ENCODE data around the gene ACBD5.
A peak's percentile ranks its signal among the peaks of the same experiment; 100 is the strongest.

The ACBD5 gene

GRCh38 chr10:27241652-27242472 is 1.3 kb upstream of the ACBD5 start (continued):
- TF ChIP-seq HIC1 (tag by site-specific recombination; IDR thresholded peaks at IDR 0.05) (peak; percentile 12; the same call in 1 of the 2 replicates), GLIS1 (tag by site-specific recombination; IDR thresholded peaks at IDR 0.05) (peak; percentile 67), ZNF830 (tag by site-specific recombination; IDR thresholded peaks at IDR 0.05; ENCODE audit: low read depth) (no peak), ZNF112 (tag by site-specific recombination; IDR thresholded peaks at IDR 0.05) (no peak), ZNF449 (tag by site-specific recombination; IDR thresholded peaks at IDR 0.05) (no peak), PATZ1 (tag by site-specific recombination; IDR thresholded peaks at IDR 0.05) (peak; percentile 82), ZNF548 (tag by site-specific recombination; IDR thresholded peaks at IDR 0.05) (no peak), ZSCAN5A (tag by site-specific recombination; IDR thresholded peaks at IDR 0.05) (0 out of 2 replicates have a peak, but pooled peaks have one; percentile 25), ZBTB21 (tag by site-specific recombination; IDR thresholded peaks at IDR 0.05) (no peak), ZNF292 (tag by site-specific recombination; IDR thresholded peaks at IDR 0.05; ENCODE audit: borderline replicate concordance, low read depth) (no peak), SP7 (tag by site-specific recombination; IDR thresholded peaks at IDR 0.05) (peak; percentile 57; the same call in 1 of the 2 replicates), ZNF223 (tag by site-specific recombination; IDR thresholded peaks at IDR 0.05) (no peak), FEZF1 (tag by site-specific recombination; IDR thresholded peaks at IDR 0.05) (no peak), ZNF76 (tag by site-specific recombination; IDR thresholded peaks at IDR 0.05; ENCODE audit: borderline replicate concordance, low read depth) (peak; percentile 96), ZBTB11 (tag by site-specific recombination; conservative IDR thresholded peaks at IDR 0.05; ENCODE audit: low read depth) (peak; percentile 97), ZNF169 (tag by site-specific recombination; IDR thresholded peaks at IDR 0.05) (no peak), ZBTB48 (tag by site-specific recombination; IDR thresholded peaks at IDR 0.05) (no peak), ZNF394 (tag by site-specific recombination; IDR thresholded peaks at IDR 0.05; ENCODE audit: borderline replicate concordance) (peak; percentile 65), RBAK (tag by site-specific recombination; IDR thresholded peaks at IDR 0.05) (no peak), ZNF366 (tag by site-specific recombination; conservative IDR thresholded peaks at IDR 0.05) (peak; percentile 99), INSM2 (tag by site-specific recombination; IDR thresholded peaks at IDR 0.05) (no peak; the same call in none of the 2 replicates), ZSCAN30 (tag by site-specific recombination; IDR thresholded peaks at IDR 0.05) (peak; percentile 63), ZNF837 (tag by site-specific recombination; IDR thresholded peaks at IDR 0.05) (no peak), ZNF140 (tag by site-specific recombination; IDR thresholded peaks at IDR 0.05) (no peak), ZNF544 (tag by site-specific recombination; IDR thresholded peaks at IDR 0.05) (no peak), SCRT2 (tag by site-specific recombination; IDR thresholded peaks at IDR 0.05) (no peak)
